ENCODE data around the gene SLC31A2.
"Not testable (repeated sequence)": the region's sequence is repeated elsewhere in the genome, so short reads cannot be mapped to it uniquely, and the experiment has no call there.

The SLC31A2 gene

DNA sequence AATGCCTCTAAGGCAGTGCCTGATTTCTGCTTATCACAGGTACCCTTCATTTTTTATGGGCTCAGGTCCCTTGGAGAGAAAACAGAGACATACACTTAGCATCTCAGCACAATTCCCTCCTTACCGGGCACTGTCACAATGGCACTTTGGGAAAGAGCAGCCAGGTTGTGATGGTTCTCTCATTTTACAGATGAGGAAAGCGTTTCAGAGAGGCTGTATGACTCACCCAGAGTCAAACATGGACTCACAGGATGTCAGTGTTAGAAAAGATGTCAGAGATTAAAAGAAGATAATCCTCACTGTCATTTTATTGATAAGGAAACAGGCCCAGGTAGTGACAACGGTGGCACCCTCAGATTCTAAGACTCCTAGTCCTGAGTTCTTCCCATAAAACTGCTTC is 12.0 kb upstream of the SLC31A2 start:
- Histone ChIP-seq H3K4me3 (ENCODE audit: low read depth, low read length) (no peak overlapping the region), H3K36me3 (ENCODE audit: control insufficient read depth, insufficient read depth, low read length) (no peaks in the 10 kb centered on the region), H3K9ac (ENCODE audit: low read depth, low read length) (no peak overlapping the region), H3K9me3 (ENCODE audit: control insufficient read depth, insufficient read depth, low read length) (no peaks in the 10 kb centered on the region), H3K27me3 (ENCODE audit: control insufficient read depth, insufficient read depth, low read length) (peaks cover 5% of the 10 kb centered on the region), H3K4me1 (ENCODE audit: control insufficient read depth, insufficient read depth, low read length) (no peaks in the 10 kb centered on the region)

- H3K9ac ChIP-seq (ENCODE audit: low read depth, low read length): no peak overlapping the region
- no peaks in the 10 kb centered on the region for H3K36me3 ChIP-seq (ENCODE audit: control insufficient read depth, insufficient read depth, low read length)
- peaks cover 2% of the 10 kb centered on the region for H3K27me3 ChIP-seq (ENCODE audit: control insufficient read depth, insufficient read depth, low read length)
- no peaks in the 10 kb centered on the region for H3K4me1 ChIP-seq (ENCODE audit: control insufficient read depth, insufficient read depth, low read length)
- no peak overlapping the region for H3K4me3 ChIP-seq (ENCODE audit: low read depth, low read length)
- no peaks in the 10 kb centered on the region for H3K9me3 ChIP-seq (ENCODE audit: control insufficient read depth, insufficient read depth, low read length)
Observed at GRCh38 chr9:113139225-113139829, 11.5 kb upstream of the SLC31A2 start.

DNA sequence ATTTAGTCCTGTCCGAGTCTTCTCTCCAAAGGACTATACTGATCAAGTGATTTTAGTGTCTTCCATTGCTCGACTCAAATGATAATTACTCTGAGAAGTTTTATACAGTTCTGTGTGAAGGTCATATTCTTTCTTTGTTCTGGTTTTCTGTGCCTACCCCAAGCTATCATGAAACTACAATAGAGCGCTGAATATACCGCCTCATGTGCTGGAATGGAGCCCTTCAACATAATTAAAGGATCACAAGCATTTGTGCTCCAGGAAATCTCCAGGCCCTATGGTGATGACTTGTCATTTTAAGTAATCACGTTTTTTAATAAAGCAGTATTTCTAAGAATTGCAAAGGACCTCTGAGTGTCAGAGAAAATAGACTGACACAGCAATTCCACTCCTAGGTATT is 10.9 kb upstream of the SLC31A2 start:
- H3K36me3 ChIP-seq (ENCODE audit: control insufficient read depth, insufficient read depth, low read length): no peaks in the 10 kb centered on the region
- no peak overlapping the region for H3K4me3 ChIP-seq (ENCODE audit: low read depth, low read length)
- no peaks in the 10 kb centered on the region for H3K9me3 ChIP-seq (ENCODE audit: control insufficient read depth, insufficient read depth, low read length)
- H3K9ac ChIP-seq (ENCODE audit: low read depth, low read length): no peak overlapping the region
- H3K27me3 ChIP-seq (ENCODE audit: control insufficient read depth, insufficient read depth, low read length): peaks cover 2% of the 10 kb centered on the region
- no peaks in the 10 kb centered on the region for H3K4me1 ChIP-seq (ENCODE audit: control insufficient read depth, insufficient read depth, low read length)

DNA sequence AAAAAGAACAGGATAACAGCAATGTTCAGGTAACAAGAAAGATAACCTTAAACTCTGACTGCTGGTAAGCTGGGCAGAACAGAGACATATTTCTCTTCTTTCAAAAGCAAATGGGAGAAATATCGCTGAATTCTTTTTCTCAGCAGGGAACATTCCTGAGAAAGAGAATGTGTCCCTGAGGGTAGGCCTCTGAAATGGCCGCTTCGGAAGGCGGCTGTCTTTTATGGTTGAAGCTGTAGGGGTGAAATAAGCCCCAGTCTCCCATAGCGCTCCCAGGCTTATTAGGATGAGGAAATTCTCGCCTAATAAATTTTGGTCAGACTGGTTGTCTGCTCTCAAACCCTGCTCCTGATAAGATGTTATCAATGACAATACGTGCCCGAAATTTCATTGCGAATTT is 9.9 kb upstream of the SLC31A2 start:
- not testable (repeated sequence) for H3K36me3 ChIP-seq (ENCODE audit: control insufficient read depth, insufficient read depth, low read length); H3K27me3 ChIP-seq (ENCODE audit: control insufficient read depth, insufficient read depth, low read length); H3K9ac ChIP-seq (ENCODE audit: low read depth, low read length); H3K4me3 ChIP-seq (ENCODE audit: low read depth, low read length); H3K9me3 ChIP-seq (ENCODE audit: control insufficient read depth, insufficient read depth, low read length); H3K4me1 ChIP-seq (ENCODE audit: control insufficient read depth, insufficient read depth, low read length)

GRCh38 chr9:113143432-113144227 is 7.2 kb upstream of the SLC31A2 start:
- Histone ChIP-seq H3K9ac (ENCODE audit: low read depth, low read length) (no peak overlapping the region), H3K4me3 (ENCODE audit: low read depth, low read length) (no peak overlapping the region), H3K36me3 (ENCODE audit: control insufficient read depth, insufficient read depth, low read length) (no peaks in the 10 kb centered on the region)

DNA sequence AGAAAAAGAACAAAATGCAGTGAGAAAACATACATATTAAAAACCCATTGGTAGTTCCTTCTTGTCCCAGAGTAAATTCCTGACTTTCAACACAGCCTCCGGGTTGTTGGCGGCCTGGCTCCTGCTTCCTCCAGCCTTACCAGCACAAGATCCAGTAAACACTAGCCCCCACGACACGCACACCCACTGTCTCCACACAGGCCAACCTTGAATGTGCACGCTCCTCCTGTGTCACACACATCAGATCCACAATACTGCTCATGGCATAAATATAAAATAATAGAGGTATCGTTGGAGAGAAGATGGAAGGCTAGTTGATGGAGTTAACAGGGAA is 2.5 kb upstream of the SLC31A2 start:
- peaks cover 16% of the 10 kb centered on the region for H3K27me3 ChIP-seq (ENCODE audit: control insufficient read depth, insufficient read depth, low read length)
- no peak overlapping the region for H3K9ac ChIP-seq (ENCODE audit: low read depth, low read length)
- no peaks in the 10 kb centered on the region for H3K9me3 ChIP-seq (ENCODE audit: control insufficient read depth, insufficient read depth, low read length)
- peaks cover 2% of the 10 kb centered on the region for H3K4me1 ChIP-seq (ENCODE audit: control insufficient read depth, insufficient read depth, low read length)
- no peaks in the 10 kb centered on the region for H3K36me3 ChIP-seq (ENCODE audit: control insufficient read depth, insufficient read depth, low read length)
- H3K4me3 ChIP-seq (ENCODE audit: low read depth, low read length): no peak overlapping the region

More at GRCh38 chr9:113143432-113144227, 7.2 kb upstream of the SLC31A2 start:
- Histone ChIP-seq H3K27me3 (ENCODE audit: control insufficient read depth, insufficient read depth, low read length) (no peaks in the 10 kb centered on the region), H3K4me1 (ENCODE audit: control insufficient read depth, insufficient read depth, low read length) (peaks cover 2% of the 10 kb centered on the region), H3K9me3 (ENCODE audit: control insufficient read depth, insufficient read depth, low read length) (no peaks in the 10 kb centered on the region)

DNA sequence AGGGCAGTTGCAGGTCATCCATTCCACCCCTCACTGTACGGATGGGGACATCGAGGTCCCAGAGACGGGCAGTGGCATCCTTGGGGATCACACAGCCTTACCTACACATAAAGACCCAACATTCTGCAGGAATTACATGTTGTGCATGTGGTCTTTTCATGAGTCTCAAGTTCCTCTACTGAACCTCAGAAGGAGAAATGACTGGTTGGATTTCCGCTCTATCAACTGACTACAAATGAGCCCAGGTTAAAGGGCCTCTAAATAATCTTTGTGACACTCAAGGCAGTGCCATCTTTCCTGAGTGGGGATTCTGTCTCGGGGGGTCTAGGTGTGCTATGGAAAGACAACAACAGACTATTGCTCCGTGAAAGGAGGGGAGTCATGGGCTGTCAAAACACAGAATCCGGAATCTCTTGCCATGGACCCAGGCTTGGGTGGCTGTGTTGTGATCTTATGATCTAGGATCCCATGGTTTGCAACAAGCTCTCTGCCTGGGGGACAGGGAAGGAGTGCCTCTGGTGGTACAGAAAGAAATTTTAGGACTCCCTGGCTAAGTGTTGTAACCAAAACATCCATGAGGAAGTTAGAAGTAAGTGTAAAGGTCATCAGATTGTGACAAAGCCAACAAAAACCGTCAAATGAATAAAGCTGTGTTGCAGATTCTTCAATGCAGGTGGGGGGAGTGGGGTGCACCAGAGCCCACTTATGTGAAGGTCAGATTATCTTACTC is 1.9 kb upstream of the SLC31A2 start:
- no peak overlapping the region for H3K9ac ChIP-seq (ENCODE audit: low read depth, low read length)
- H3K36me3 ChIP-seq (ENCODE audit: control insufficient read depth, insufficient read depth, low read length): no peaks in the 10 kb centered on the region
- H3K9me3 ChIP-seq (ENCODE audit: control insufficient read depth, insufficient read depth, low read length): no peaks in the 10 kb centered on the region
- H3K4me3 ChIP-seq (ENCODE audit: low read depth, low read length): no peak overlapping the region
- peaks cover 16% of the 10 kb centered on the region for H3K27me3 ChIP-seq (ENCODE audit: control insufficient read depth, insufficient read depth, low read length)
- H3K4me1 ChIP-seq (ENCODE audit: control insufficient read depth, insufficient read depth, low read length): peaks cover 2% of the 10 kb centered on the region

GRCh38 chr9:113149561-113149960 is 1.2 kb upstream of the SLC31A2 start:
- H3K4me3 ChIP-seq (ENCODE audit: low read depth, low read length); H3K9me3 ChIP-seq (ENCODE audit: control insufficient read depth, insufficient read depth, low read length); H3K9ac ChIP-seq (ENCODE audit: low read depth, low read length); H3K4me1 ChIP-seq (ENCODE audit: control insufficient read depth, insufficient read depth, low read length); H3K36me3 ChIP-seq (ENCODE audit: control insufficient read depth, insufficient read depth, low read length): not testable (repeated sequence)
- H3K27me3 ChIP-seq (ENCODE audit: control insufficient read depth, insufficient read depth, low read length): peaks cover 16% of the 10 kb centered on the region

DNA sequence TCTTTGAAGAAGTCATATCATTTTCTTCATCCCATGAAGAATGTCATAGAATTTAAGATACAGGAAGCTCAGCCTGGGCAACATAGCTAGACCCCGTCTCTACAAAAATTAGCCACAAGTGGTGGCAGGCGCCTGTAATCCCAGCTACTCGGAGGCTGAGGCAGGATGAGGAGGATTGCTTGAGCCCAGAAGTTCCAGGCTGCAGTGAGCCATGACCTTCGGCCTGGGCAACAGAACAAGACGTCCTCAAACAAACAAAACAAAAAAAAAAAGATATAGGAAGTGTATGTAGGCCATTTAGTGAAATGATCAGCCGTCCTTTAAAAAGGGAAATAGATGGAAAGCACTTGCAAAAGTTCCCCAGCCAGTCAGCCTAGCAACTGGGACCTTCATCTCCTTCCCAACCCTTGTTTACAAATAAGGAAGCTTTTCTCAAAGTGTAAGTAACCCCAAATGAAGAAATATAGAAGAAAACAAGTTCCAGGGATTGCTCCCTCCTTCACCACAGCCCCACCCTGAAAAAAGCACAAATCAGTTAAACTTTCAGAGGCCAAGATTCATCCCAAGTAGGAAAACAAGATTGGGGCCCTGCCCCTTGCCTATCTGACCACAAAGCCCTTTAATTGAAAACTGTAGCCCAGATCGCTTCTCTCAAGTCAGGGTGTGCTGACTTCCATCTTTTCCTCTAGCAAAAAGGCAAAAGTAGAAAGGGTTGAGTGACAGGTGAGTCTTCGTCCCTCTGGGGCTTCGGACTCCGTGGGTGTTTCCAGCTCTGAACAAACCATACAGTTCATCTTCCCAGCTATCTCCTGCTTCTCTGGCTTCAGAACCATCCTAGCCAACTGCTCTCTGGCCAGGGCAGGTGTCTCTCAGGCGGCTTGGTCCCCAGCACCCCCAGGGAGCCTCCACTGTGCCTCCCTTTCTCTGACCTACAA is 1.2 kb downstream of the SLC31A2 start:
- Histone ChIP-seq H3K9me3 (ENCODE audit: control insufficient read depth, insufficient read depth, low read length) (no peaks in the 10 kb centered on the region), H3K9ac (ENCODE audit: low read depth, low read length) (no peak overlapping the region), H3K4me3 (ENCODE audit: low read depth, low read length) (peak overlapping the region; percentile 85), H3K36me3 (ENCODE audit: control insufficient read depth, insufficient read depth, low read length) (no peaks in the 10 kb centered on the region), H3K27me3 (ENCODE audit: control insufficient read depth, insufficient read depth, low read length) (peaks cover 16% of the 10 kb centered on the region), H3K4me1 (ENCODE audit: control insufficient read depth, insufficient read depth, low read length) (peaks cover 2% of the 10 kb centered on the region)

GRCh38 chr9:113152699-113153098 is 1.9 kb downstream of the SLC31A2 start:
- Histone ChIP-seq H3K4me1 (ENCODE audit: control insufficient read depth, insufficient read depth, low read length) (no peaks in the 10 kb centered on the region), H3K27me3 (ENCODE audit: control insufficient read depth, insufficient read depth, low read length) (peaks cover 16% of the 10 kb centered on the region), H3K9me3 (ENCODE audit: control insufficient read depth, insufficient read depth, low read length) (no peaks in the 10 kb centered on the region), H3K4me3 (ENCODE audit: low read depth, low read length) (no peak overlapping the region), H3K9ac (ENCODE audit: low read depth, low read length) (no peak overlapping the region), H3K36me3 (ENCODE audit: control insufficient read depth, insufficient read depth, low read length) (no peaks in the 10 kb centered on the region)

DNA sequence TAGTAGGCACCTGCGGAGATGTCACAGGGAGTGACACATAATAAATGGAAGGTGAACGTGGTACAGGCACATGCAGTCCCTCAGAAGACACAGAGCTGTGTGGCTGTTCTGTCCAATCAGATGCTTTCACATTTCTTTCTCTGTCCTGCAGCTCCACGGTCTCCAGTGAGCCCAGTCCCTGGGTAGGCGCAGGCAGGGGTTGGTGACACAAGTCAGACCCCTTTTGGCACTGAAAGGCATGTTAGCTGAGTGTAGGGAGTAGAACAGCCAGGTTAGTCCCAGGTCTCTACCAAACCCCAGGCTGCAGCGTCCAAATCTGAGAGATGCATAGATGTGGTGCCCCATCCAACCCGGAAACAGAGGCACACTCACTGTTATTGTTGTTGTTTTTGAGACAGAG is 2.8 kb downstream of the SLC31A2 start:
- Histone ChIP-seq H3K4me1 (ENCODE audit: control insufficient read depth, insufficient read depth, low read length) (no peaks in the 10 kb centered on the region), H3K27me3 (ENCODE audit: control insufficient read depth, insufficient read depth, low read length) (peaks cover 16% of the 10 kb centered on the region), H3K36me3 (ENCODE audit: control insufficient read depth, insufficient read depth, low read length) (no peaks in the 10 kb centered on the region), H3K4me3 (ENCODE audit: low read depth, low read length) (no peak overlapping the region), H3K9ac (ENCODE audit: low read depth, low read length) (no peak overlapping the region), H3K9me3 (ENCODE audit: control insufficient read depth, insufficient read depth, low read length) (no peaks in the 10 kb centered on the region)
